Endothelial cell of umbilical vein (primary cell): ENCODE data around the gene ATF7IP. TPM values are rescaled to one million over a fixed set of nuclear protein-coding genes. Genes with fewer than 3 reads are reported as not detected.

Experiments used
- BruUV-seq: library from RNA; stranded (reverse); fragments of 400-500 nt; replicated peaks from 2 replicates; lab custom pipeline; 2021; lab: Mats Ljungman, UMichigan
- CTCF ChIA-PET: fragments of 300-600, 350-600 bp; sonication (Branson Sonifier 250); formaldehyde crosslinking; loops from one replicate; lab custom pipeline; 2021; ENCODE audit warnings: antibody characterized with exemption, inconsistent platforms; lab: Charles Lee
- POLR2A ChIA-PET: fragments of 300-600, 350-600 bp; sonication (Branson Sonifier 250); formaldehyde crosslinking; loops from one replicate; lab custom pipeline; 2021; ENCODE audit warnings: antibody characterized with exemption, inconsistent platforms; lab: Charles Lee
- DNase-seq: peaks from one replicate; pipeline ENCODE4 v3.0.0-alpha.2; 2011; ENCODE audit warnings: low read depth, low spot score
- FAIRE-seq: peaks from 2 replicates; lab custom pipeline; 2011; peaks lifted over from hg19 to GRCh38; lab: Jason Lieb, UNC
- H2AFZ ChIP-seq: 2 replicates; pipeline ENCODE4 v1.6.0; 2012; ENCODE audit warnings: low read depth, low read length, control low read depth, inconsistent platforms
- H3K27ac ChIP-seq: 2 replicates; pipeline ENCODE4 v1.5.1; 2011; ENCODE audit warnings: low read depth, mild to moderate bottlenecking, control low read depth, low read length, moderate library complexity; ENCODE audit not compliant: insufficient read depth
- H3K27me3 ChIP-seq, 2 experiments: 2 replicates each; pipeline versions ENCODE4 v1.6.0 to v1.6.1; 2011; ENCODE audit warnings: low read length in 2 of 2, mixed read lengths in 1 of 2; ENCODE audit not compliant: control insufficient read depth in 2 of 2, insufficient read depth in 2 of 2
- H3K36me3 ChIP-seq, 2 experiments: 2 replicates in 1 of 2; 3 replicates in 1 of 2; pipeline ENCODE4 v1.5.1; 2011; ENCODE audit warnings: low read length in 2 of 2, mild to moderate bottlenecking in 1 of 2, moderate library complexity in 1 of 2; ENCODE audit not compliant: control insufficient read depth in 2 of 2, insufficient read depth in 2 of 2; ENCODE audit errors: extremely low read depth in 1 of 2
- H3K4me1 ChIP-seq: 3 replicates; pipeline ENCODE4 v1.5.1; 2011; ENCODE audit warnings: mild to moderate bottlenecking, low read length; ENCODE audit not compliant: control insufficient read depth, insufficient read depth; ENCODE audit errors: extremely low read depth
- H3K4me2 ChIP-seq: 2 replicates; pipeline ENCODE4 v1.6.1; 2011; ENCODE audit warnings: low read length, control low read depth, mixed read lengths; ENCODE audit not compliant: insufficient read depth
- H3K4me3 ChIP-seq, 3 experiments: fragments of 200-600 bp in 1 of 3; sonication (generic), shearing (Covaris generic) in 1 of 3; replicated peaks in 1 of 3; 2 replicates each; pipeline ENCODE4 v1.5.1; 2011 to 2016; ENCODE audit warnings: control low read depth in 3 of 3, low read length in 3 of 3, mild to moderate bottlenecking in 2 of 3, inconsistent platforms in 1 of 3, low read depth in 1 of 3, moderate library complexity in 1 of 3; ENCODE audit not compliant: insufficient read depth in 1 of 3
- H3K79me2 ChIP-seq: 2 replicates; pipeline ENCODE4 v1.6.0; 2012; ENCODE audit warnings: low read length, inconsistent platforms; ENCODE audit not compliant: control insufficient read depth, insufficient read depth
- H3K9ac ChIP-seq: replicated peaks from 2 replicates; pipeline ENCODE3; 2011; ENCODE audit warnings: low read length, control low read depth; ENCODE audit not compliant: insufficient read depth; ENCODE audit errors: extremely low read depth
- H3K9me1 ChIP-seq: replicated peaks from 3 replicates; pipeline ENCODE4 v1.6.0; 2011; ENCODE audit warnings: mild to moderate bottlenecking, low read length; ENCODE audit not compliant: control insufficient read depth, insufficient read depth; ENCODE audit errors: extremely low read depth
- H3K9me3 ChIP-seq: replicated peaks from 2 replicates; pipeline ENCODE4 v1.5.1; 2012; ENCODE audit warnings: low read length, inconsistent platforms; ENCODE audit not compliant: control insufficient read depth, insufficient read depth
- H4K20me1 ChIP-seq: replicated peaks from 2 replicates; pipeline ENCODE3; 2011; ENCODE audit warnings: mild to moderate bottlenecking, low read length; ENCODE audit not compliant: control insufficient read depth, insufficient read depth; ENCODE audit errors: extremely low read depth
- CTCF ChIP-seq, 2 donors: IDR thresholded peaks; 1 replicate in 1 of 2; 2 replicates in 1 of 2; pipeline ENCODE4 v1.5.1; 2011; ENCODE audit warnings: low read length in 2 of 2, mild to moderate bottlenecking in 2 of 2, moderate library complexity in 2 of 2, control low read depth in 1 of 2, inconsistent platforms in 1 of 2, low read depth in 1 of 2; ENCODE audit not compliant: insufficient read depth in 1 of 2; ENCODE audit errors: extremely low read depth in 1 of 2
- FOS ChIP-seq: IDR thresholded peaks from 2 replicates; pipeline ENCODE4 v1.6.1; 2011; ENCODE audit warnings: mild to moderate bottlenecking, low read length, moderate library complexity, borderline replicate concordance; ENCODE audit not compliant: insufficient read depth
- GATA2 ChIP-seq: IDR thresholded peaks from 2 replicates; pipeline ENCODE4 v1.7.0; 2011; ENCODE audit warnings: low read depth, mild to moderate bottlenecking, moderate library complexity, mixed read lengths, low read length; ENCODE audit not compliant: insufficient read length, insufficient read depth
- dilution Hi-C: fragments of 300-500 bp; cut with MboI; formaldehyde crosslinking; loops from one replicate; pipeline ENCODE4 v1.15.0; 2019; ENCODE audit warnings: low sequenced_read_pairs; ENCODE audit not compliant: extremely low pct_ligation_motif_present
- intact Hi-C: fragments of 100-400 bp; cut with micrococcal nuclease; formaldehyde crosslinking; loops from one replicate; pipeline ENCODE4 v1.10.0; 2022
- polyA plus RNA-seq, 4 experiments: library from polyadenylated mRNA; depleted of rRNA in 3 of 4; stranded (reverse) in 3 of 4; unstranded in 1 of 4; fragments of >200 nt; gene quantifications; 2 replicates each; pipeline versions ENCODE4 v1.2.1 to v1.2.3, GENCODE V29; 2011 to 2012; ENCODE audit warnings: missing spikeins in 1 of 4
- total RNA-seq: library from RNA; stranded (reverse); gene quantifications from 2 replicates; pipeline ENCODE4 v1.2.3, GENCODE V29; 2021

The ATF7IP gene
- total and polyA plus RNA-seq, 2 donors (not counting 3 experiments of a cell fraction or from before 2014, with no cell fraction given), result 14.5 to 73.5 TPM

GRCh38 chr12:14460212-14460841, 94.8 kb downstream of the ATF7IP start:
- BruUV-seq, result TSS peak; percentile 15

GRCh38 chr12:14471497-14471896, 106.0 kb downstream of the ATF7IP start:
- Histone ChIP-seq H3K27ac (no peak overlapping the region), H3K4me1 (no peaks in the 10 kb centered on the region), H3K4me3 (no peak overlapping the region), H3K36me3 (peaks cover 3 to 8% of the 10 kb centered on the region in 2 experiments), H3K79me2 (peaks cover 5% of the 10 kb centered on the region), H4K20me1 (no peaks in the 10 kb centered on the region), H3K9ac (no peak overlapping the region), H2AFZ (no peak overlapping the region), H3K9me1 (no peaks in the 10 kb centered on the region), H3K27me3 (no peaks in the 10 kb centered on the region), H3K9me3 (peaks cover 5% of the 10 kb centered on the region), H3K4me2 (no peak overlapping the region)
- FAIRE-seq, result no peak
- intact Hi-C loops (no loop called here), dilution Hi-C loops (no loop called here)
- DNase-seq, result no peak
- ChIA-PET POLR2A (no interaction called here), CTCF (no interaction called here)
- TF ChIP-seq CTCF (IDR thresholded peaks at IDR 0.05; ENCODE audit: extremely low read depth in 1 of 2, insufficient read depth in 1 of 2, low read depth in 1 of 2, low read length in 2 of 2), result no peak
- TF ChIP-seq FOS, result no peak
- no TSS peak for BruUV-seq

More at GRCh38 chr12:14460212-14460841, 94.8 kb downstream of the ATF7IP start:
- H3K4me2 ChIP-seq, result no peak overlapping the region
- H4K20me1 ChIP-seq, result peaks cover 2% of the 10 kb centered on the region
- intact Hi-C loops (no loop called here), dilution Hi-C loops (no loop called here)
- POLR2A ChIA-PET, result no interaction called here
- no peak for FAIRE-seq
- CTCF ChIA-PET, result no interaction called here
- H3K4me3 ChIP-seq, result no peak overlapping the region
- H3K9me1 ChIP-seq, result no peaks in the 10 kb centered on the region
- TF ChIP-seq GATA2, result no peak
- no peak for DNase-seq
- no peaks in the 10 kb centered on the region for H3K79me2 ChIP-seq
- no peaks in the 10 kb centered on the region for H3K27me3 ChIP-seq
- no peak overlapping the region for H3K9ac ChIP-seq
- H3K4me1 ChIP-seq, result no peaks in the 10 kb centered on the region
- H3K9me3 ChIP-seq, result no peaks in the 10 kb centered on the region
- H3K27ac ChIP-seq, result no peak overlapping the region
- peaks cover 10 to 12% of the 10 kb centered on the region in 2 experiments for H3K36me3 ChIP-seq
- no peak overlapping the region for H2AFZ ChIP-seq
